Measurements from ENCODE around the gene HPCA. TPM values are rescaled to one million over a fixed set of nuclear protein-coding genes. Genes with fewer than 3 reads are reported as not detected.

The HPCA gene
- total RNA-seq, 1 donor from 2014 or later, result not detected

DNA sequence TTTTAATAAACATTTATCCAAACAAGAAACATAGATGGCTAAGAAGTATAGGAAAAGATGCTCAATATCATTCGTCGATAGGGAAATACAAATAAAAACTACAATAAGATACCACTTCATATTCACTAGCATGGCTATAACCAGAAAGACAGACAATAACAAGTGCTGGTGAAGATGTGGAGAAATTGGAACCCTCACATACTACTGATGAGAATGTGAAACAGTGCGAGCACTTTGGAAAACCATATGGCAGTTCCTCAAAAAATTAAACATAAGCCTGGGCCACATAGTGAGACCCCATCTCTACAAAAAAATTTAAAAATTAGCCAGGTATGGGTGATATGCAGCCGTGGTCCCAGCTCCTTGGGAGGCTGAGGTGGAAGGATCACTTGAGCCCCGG lies 24.0 kb downstream of the HPCA start:
- Mint-ChIP-seq H3K4me1 (ENCODE audit: unreplicated experiment) (no peaks in the 10 kb centered on the region), H3K27me3 (ENCODE audit: unreplicated experiment) (peaks cover 11% of the 10 kb centered on the region), H3K36me3 (ENCODE audit: unreplicated experiment) (no peaks in the 10 kb centered on the region), H3K27ac (ENCODE audit: unreplicated experiment) (no peak overlapping the region), H3K9me3 (ENCODE audit: unreplicated experiment) (peaks cover 4% of the 10 kb centered on the region), H3K4me3 (ENCODE audit: unreplicated experiment) (no peak overlapping the region)
- DNase-seq (ENCODE audit: extremely low spot score, unreplicated experiment), result no peak
- no peak for TF ChIP-seq CTCF (IDR thresholded peaks at IDR 0.05)

- Mint-ChIP-seq H3K9me3 (ENCODE audit: unreplicated experiment) (no peaks in the 10 kb centered on the region), H3K36me3 (ENCODE audit: unreplicated experiment) (no peaks in the 10 kb centered on the region), H3K27me3 (ENCODE audit: unreplicated experiment) (no peaks in the 10 kb centered on the region), H3K27ac (ENCODE audit: unreplicated experiment) (no peak overlapping the region), H3K4me3 (ENCODE audit: unreplicated experiment) (no peak overlapping the region), H3K4me1 (ENCODE audit: unreplicated experiment) (peaks cover 9% of the 10 kb centered on the region)
- TF ChIP-seq CTCF (IDR thresholded peaks at IDR 0.05), result no peak
- no peak for DNase-seq (ENCODE audit: extremely low spot score, unreplicated experiment)
Measured at GRCh38 chr1:32915766-32916706, 29.7 kb downstream of the HPCA start.

- DNase-seq (ENCODE audit: extremely low spot score, unreplicated experiment), result no peak
- no peak for TF ChIP-seq CTCF (IDR thresholded peaks at IDR 0.05)
- no peaks in the 10 kb centered on the region for H3K9me3 Mint-ChIP-seq (ENCODE audit: unreplicated experiment)
- H3K4me3 Mint-ChIP-seq (ENCODE audit: unreplicated experiment), result no peak overlapping the region
- peaks cover 9% of the 10 kb centered on the region for H3K4me1 Mint-ChIP-seq (ENCODE audit: unreplicated experiment)
- no peaks in the 10 kb centered on the region for H3K36me3 Mint-ChIP-seq (ENCODE audit: unreplicated experiment)
- H3K27ac Mint-ChIP-seq (ENCODE audit: unreplicated experiment), result no peak overlapping the region
- no peaks in the 10 kb centered on the region for H3K27me3 Mint-ChIP-seq (ENCODE audit: unreplicated experiment)
Measured at GRCh38 chr1:32917521-32917920, 31.2 kb downstream of the HPCA start.

GRCh38 chr1:32918179-32918578 lies 31.9 kb downstream of the HPCA start:
- Mint-ChIP-seq H3K27me3 (ENCODE audit: unreplicated experiment) (no peaks in the 10 kb centered on the region), H3K9me3 (ENCODE audit: unreplicated experiment) (no peaks in the 10 kb centered on the region), H3K4me1 (ENCODE audit: unreplicated experiment) (peaks cover 9% of the 10 kb centered on the region), H3K27ac (ENCODE audit: unreplicated experiment) (no peak overlapping the region), H3K4me3 (ENCODE audit: unreplicated experiment) (no peak overlapping the region), H3K36me3 (ENCODE audit: unreplicated experiment) (no peaks in the 10 kb centered on the region)
- no peak for DNase-seq (ENCODE audit: extremely low spot score, unreplicated experiment)
- no peak for TF ChIP-seq CTCF (IDR thresholded peaks at IDR 0.05)
